Activated naive CD4-positive, alpha-beta T cell treated with anti-CD3 and anti-CD28 coated beads, Interleukin-2, amount 50 U/mL, for 24 hours (primary cell): Measurements from ENCODE around the gene SARS1.

Experiments used
- H3K27ac Mint-ChIP-seq: one replicate; pipeline ENCODE4 v1.8.0; 2021; ENCODE audit warnings: mild to moderate bottlenecking, mixed read lengths
- H3K27me3 Mint-ChIP-seq: one replicate; pipeline ENCODE4 v1.8.0; 2021; ENCODE audit warnings: mixed read lengths
- H3K36me3 Mint-ChIP-seq: one replicate; pipeline ENCODE4 v1.8.0; 2021; ENCODE audit warnings: mixed read lengths
- H3K4me1 Mint-ChIP-seq: one replicate; pipeline ENCODE4 v1.8.0; 2021; ENCODE audit warnings: mixed read lengths
- H3K4me3 Mint-ChIP-seq: one replicate; pipeline ENCODE4 v1.8.0; 2021; ENCODE audit warnings: mild to moderate bottlenecking, mixed read lengths
- H3K9me3 Mint-ChIP-seq: one replicate; pipeline ENCODE4 v1.8.0; 2021; ENCODE audit warnings: mixed read lengths

Gene SARS1

GRCh38 chr1:109269212-109269980 lies 55.7 kb downstream of the SARS1 start:
- no peak overlapping the region for H3K4me3 Mint-ChIP-seq
- H3K36me3 Mint-ChIP-seq: peaks cover 2% of the 10 kb centered on the region
- no peak overlapping the region for H3K27ac Mint-ChIP-seq
- no peaks in the 10 kb centered on the region for H3K27me3 Mint-ChIP-seq
- H3K4me1 Mint-ChIP-seq: peaks cover 5% of the 10 kb centered on the region
- H3K9me3 Mint-ChIP-seq: no peaks in the 10 kb centered on the region

GRCh38 chr1:109269981-109270622 lies 56.4 kb downstream of the SARS1 start:
- no peak overlapping the region for H3K27ac Mint-ChIP-seq
- peaks cover 5% of the 10 kb centered on the region for H3K4me1 Mint-ChIP-seq
- H3K9me3 Mint-ChIP-seq: no peaks in the 10 kb centered on the region
- H3K36me3 Mint-ChIP-seq: peaks cover 2% of the 10 kb centered on the region
- no peak overlapping the region for H3K4me3 Mint-ChIP-seq
- no peaks in the 10 kb centered on the region for H3K27me3 Mint-ChIP-seq

GRCh38 chr1:109270623-109271317 lies 57.1 kb downstream of the SARS1 start:
- Mint-ChIP-seq H3K4me1 (peaks cover 5% of the 10 kb centered on the region), H3K27me3 (no peaks in the 10 kb centered on the region), H3K36me3 (peaks cover 2% of the 10 kb centered on the region), H3K27ac (no peak overlapping the region), H3K4me3 (no peak overlapping the region), H3K9me3 (no peaks in the 10 kb centered on the region)

GRCh38 chr1:109271458-109271857 lies 57.7 kb downstream of the SARS1 start:
- H3K27ac Mint-ChIP-seq: no peak overlapping the region
- H3K27me3 Mint-ChIP-seq: no peaks in the 10 kb centered on the region

GRCh38 chr1:109272021-109272799 lies 58.5 kb downstream of the SARS1 start:
- Mint-ChIP-seq H3K36me3 (peaks cover 2% of the 10 kb centered on the region), H3K4me1 (peaks cover 5% of the 10 kb centered on the region), H3K27ac (no peak overlapping the region), H3K27me3 (no peaks in the 10 kb centered on the region), H3K4me3 (no peak overlapping the region), H3K9me3 (no peaks in the 10 kb centered on the region)

More at GRCh38 chr1:109271458-109271857, 57.7 kb downstream of the SARS1 start:
- Mint-ChIP-seq H3K4me1 (peaks cover 5% of the 10 kb centered on the region), H3K9me3 (no peaks in the 10 kb centered on the region), H3K4me3 (no peak overlapping the region), H3K36me3 (peaks cover 2% of the 10 kb centered on the region)

- H3K27ac Mint-ChIP-seq: no peak overlapping the region
- no peaks in the 10 kb centered on the region for H3K9me3 Mint-ChIP-seq
- peaks cover 5% of the 10 kb centered on the region for H3K4me1 Mint-ChIP-seq
- H3K4me3 Mint-ChIP-seq: no peak overlapping the region
- H3K36me3 Mint-ChIP-seq: peaks cover 2% of the 10 kb centered on the region
- H3K27me3 Mint-ChIP-seq: no peaks in the 10 kb centered on the region
Measured at GRCh38 chr1:109272831-109273547, 59.3 kb downstream of the SARS1 start.

- no peak overlapping the region for H3K27ac Mint-ChIP-seq
- H3K27me3 Mint-ChIP-seq: no peaks in the 10 kb centered on the region
- H3K9me3 Mint-ChIP-seq: no peaks in the 10 kb centered on the region
- peaks cover 5% of the 10 kb centered on the region for H3K4me1 Mint-ChIP-seq
- no peak overlapping the region for H3K4me3 Mint-ChIP-seq
- peaks cover 2% of the 10 kb centered on the region for H3K36me3 Mint-ChIP-seq
Measured at GRCh38 chr1:109273570-109274288, 60.0 kb downstream of the SARS1 start.

- Mint-ChIP-seq H3K27ac (no peak overlapping the region), H3K36me3 (peaks cover 2% of the 10 kb centered on the region), H3K9me3 (no peaks in the 10 kb centered on the region), H3K4me3 (no peak overlapping the region), H3K4me1 (peaks cover 5% of the 10 kb centered on the region), H3K27me3 (no peaks in the 10 kb centered on the region)
Measured at GRCh38 chr1:109274533-109275476, 61.1 kb downstream of the SARS1 start.

GRCh38 chr1:109275706-109276345 lies 62.1 kb downstream of the SARS1 start:
- no peak overlapping the region for H3K27ac Mint-ChIP-seq
- H3K27me3 Mint-ChIP-seq: no peaks in the 10 kb centered on the region

GRCh38 chr1:109277434-109278204 lies 63.9 kb downstream of the SARS1 start:
- Mint-ChIP-seq H3K4me3 (no peak overlapping the region), H3K4me1 (peaks cover 12% of the 10 kb centered on the region), H3K9me3 (no peaks in the 10 kb centered on the region), H3K27ac (no peak overlapping the region), H3K36me3 (no peaks in the 10 kb centered on the region), H3K27me3 (no peaks in the 10 kb centered on the region)

More at GRCh38 chr1:109275706-109276345, 62.1 kb downstream of the SARS1 start:
- H3K4me3 Mint-ChIP-seq: no peak overlapping the region
- peaks cover 5% of the 10 kb centered on the region for H3K4me1 Mint-ChIP-seq
- H3K9me3 Mint-ChIP-seq: no peaks in the 10 kb centered on the region
- no peaks in the 10 kb centered on the region for H3K36me3 Mint-ChIP-seq

GRCh38 chr1:109279615-109280278 lies 66.0 kb downstream of the SARS1 start:
- H3K4me3 Mint-ChIP-seq: no peak overlapping the region
- no peaks in the 10 kb centered on the region for H3K36me3 Mint-ChIP-seq
- H3K9me3 Mint-ChIP-seq: no peaks in the 10 kb centered on the region
- no peak overlapping the region for H3K27ac Mint-ChIP-seq
- H3K27me3 Mint-ChIP-seq: no peaks in the 10 kb centered on the region
- peaks cover 20% of the 10 kb centered on the region for H3K4me1 Mint-ChIP-seq

GRCh38 chr1:109280862-109281261 lies 67.1 kb downstream of the SARS1 start:
- Mint-ChIP-seq H3K27ac (no peak overlapping the region), H3K9me3 (no peaks in the 10 kb centered on the region)

More at GRCh38 chr1:109280862-109281261, 67.1 kb downstream of the SARS1 start:
- no peaks in the 10 kb centered on the region for H3K36me3 Mint-ChIP-seq
- H3K27me3 Mint-ChIP-seq: no peaks in the 10 kb centered on the region
- no peak overlapping the region for H3K4me3 Mint-ChIP-seq
- H3K4me1 Mint-ChIP-seq: peaks cover 20% of the 10 kb centered on the region
